DMS 273 (cell line): ENCODE results near the gene BPIFB2.

ENCODE experiments used
- DNase-seq: peaks from one replicate; lab custom pipeline; 2025; ENCODE audit not compliant: unreplicated experiment; lab: John Stamatoyannopoulos, UW

BPIFB2 gene

GRCh38 chr20:33020278-33021161 lies 13.0 kb downstream of the BPIFB2 start:
- no peak for DNase-seq

- DNase-seq = no peak
Measured at GRCh38 chr20:33021879-33022278, 14.4 kb downstream of the BPIFB2 start.

GRCh38 chr20:33022289-33022688 lies 14.8 kb downstream of the BPIFB2 start:
- no peak for DNase-seq

GRCh38 chr20:33022694-33023438 lies 15.4 kb downstream of the BPIFB2 start:
- DNase-seq = no peak

GRCh38 chr20:33023439-33024242 lies 16.1 kb downstream of the BPIFB2 start:
- no peak for DNase-seq

- DNase-seq = no peak
Measured at GRCh38 chr20:33024243-33024560, 16.7 kb downstream of the BPIFB2 start.

- DNase-seq = no peak
Measured at GRCh38 chr20:33024609-33025317, 17.3 kb downstream of the BPIFB2 start.

- DNase-seq = no peak
Measured at GRCh38 chr20:33025318-33025876, 17.9 kb downstream of the BPIFB2 start.

GRCh38 chr20:33026072-33026778 lies 18.7 kb downstream of the BPIFB2 start:
- DNase-seq = no peak

GRCh38 chr20:33026779-33027759 lies 19.6 kb downstream of the BPIFB2 start:
- no peak for DNase-seq

- no peak for DNase-seq
Measured at GRCh38 chr20:33027769-33028751, 20.6 kb downstream of the BPIFB2 start.

- no peak for DNase-seq
Measured at GRCh38 chr20:33028875-33029274, 21.4 kb downstream of the BPIFB2 start.

GRCh38 chr20:33030076-33030475 lies 22.6 kb downstream of the BPIFB2 start:
- no peak for DNase-seq

- DNase-seq = no peak
Measured at GRCh38 chr20:33030569-33030968, 23.1 kb downstream of the BPIFB2 start.

- no peak for DNase-seq
Measured at GRCh38 chr20:33031531-33031930, 24.0 kb downstream of the BPIFB2 start, which contains the start of gene BPIFB6. BPIFB6 (plus strand) TSS chr20:33031648; CDS start chr20:33031648, 0 bp downstream.

GRCh38 chr20:33032555-33032954 lies 25.1 kb downstream of the BPIFB2 start:
- no peak for DNase-seq

GRCh38 chr20:33033381-33033780 lies 25.9 kb downstream of the BPIFB2 start:
- no peak for DNase-seq
